HepG2 (cell line): ENCODE results near the gene TMC2. TPM values are rescaled to one million over a fixed set of nuclear protein-coding genes. Genes with fewer than 3 reads are reported as not detected.

ENCODE experiments used
- ASH2L ChIP-seq: fragments of 300-600, 200-600 bp; sonication (generic); IDR thresholded peaks from 2 replicates; pipeline ENCODE4 v1.7.0; 2017; ENCODE audit warnings: low read depth, mild to moderate bottlenecking, moderate library complexity, mixed read lengths, low read length; ENCODE audit not compliant: insufficient read length
- ATF5 ChIP-seq: sonication (generic); formaldehyde crosslinking; IDR thresholded peaks from 2 replicates; pipeline ENCODE4 v1.4.0; 2020; ENCODE audit warnings: mild to moderate bottlenecking, low read depth, missing genetic modification reagents
- CENPX ChIP-seq: sonication (generic); formaldehyde crosslinking; IDR thresholded peaks from 2 replicates; pipeline ENCODE4 v1.9.0; 2021; ENCODE audit warnings: mild to moderate bottlenecking, missing genetic modification reagents, moderate library complexity
- DBP ChIP-seq: sonication (generic); formaldehyde crosslinking; IDR thresholded peaks from 2 replicates; pipeline ENCODE4 v1.4.0; 2020; ENCODE audit warnings: missing genetic modification reagents; ENCODE audit errors: not compliant biosample characterization
- FOXC1 ChIP-seq: sonication (generic); formaldehyde crosslinking; IDR thresholded peaks from 2 replicates; pipeline ENCODE4 v1.8.0; 2022; ENCODE audit warnings: mild to moderate bottlenecking, missing genetic modification reagents, borderline replicate concordance
- FOXP4 ChIP-seq: sonication (generic); formaldehyde crosslinking; IDR thresholded peaks from 2 replicates; pipeline ENCODE4 v1.4.0; 2020; ENCODE audit warnings: missing genetic modification reagents
- KDM3A ChIP-seq: IDR thresholded peaks from 2 replicates; pipeline ENCODE4 v1.6.1; 2018; ENCODE audit warnings: low read depth, missing compliant biosample characterization
- MED13 ChIP-seq: sonication (generic); formaldehyde crosslinking; IDR thresholded peaks from 2 replicates; pipeline ENCODE4 v1.5.0; 2020; ENCODE audit warnings: missing genetic modification reagents
- MLXIP ChIP-seq: sonication (generic); formaldehyde crosslinking; IDR thresholded peaks from 2 replicates; pipeline ENCODE4 v1.9.0; 2021; ENCODE audit warnings: missing genetic modification reagents, borderline replicate concordance
- NKX3-1 ChIP-seq: sonication (generic); formaldehyde crosslinking; IDR thresholded peaks from 2 replicates; pipeline ENCODE4 v1.5.0; 2020; ENCODE audit warnings: missing genetic modification reagents
- ZFP37 ChIP-seq: sonication (generic); formaldehyde crosslinking; IDR thresholded peaks from 2 replicates; pipeline ENCODE4 v1.4.0; 2020; ENCODE audit warnings: missing genetic modification reagents, borderline replicate concordance
- ZFP91 ChIP-seq: sonication (generic); formaldehyde crosslinking; IDR thresholded peaks from 2 replicates; pipeline ENCODE4 v1.9.0; 2022; ENCODE audit warnings: missing genetic modification reagents, mild to moderate bottlenecking, borderline replicate concordance
- ZNF10 ChIP-seq: sonication (generic); formaldehyde crosslinking; IDR thresholded peaks from 2 replicates; pipeline ENCODE4 v1.4.0; 2020; ENCODE audit warnings: mild to moderate bottlenecking, low read depth, missing genetic modification reagents, borderline replicate concordance
- ZNF256 ChIP-seq: sonication (generic); formaldehyde crosslinking; conservative IDR thresholded peaks from 2 replicates; pipeline ENCODE4 v1.4.0; 2020; ENCODE audit warnings: missing genetic modification reagents
- ZNF333 ChIP-seq: sonication (generic); formaldehyde crosslinking; IDR thresholded peaks from 2 replicates; pipeline ENCODE4 v1.4.0; 2020; ENCODE audit warnings: mild to moderate bottlenecking, missing genetic modification reagents, borderline replicate concordance
- ZNF33B ChIP-seq: sonication (generic); formaldehyde crosslinking; IDR thresholded peaks from 2 replicates; pipeline ENCODE4 v1.5.1; 2020; ENCODE audit warnings: mild to moderate bottlenecking, missing genetic modification reagents
- ZNF614 ChIP-seq: IDR thresholded peaks from 2 replicates; pipeline ENCODE4 v1.6.1; 2018; ENCODE audit warnings: missing biosample characterization, missing genetic modification reagents, inconsistent platforms, borderline replicate concordance
- ZNF784 ChIP-seq: sonication (generic); formaldehyde crosslinking; IDR thresholded peaks from 2 replicates; pipeline ENCODE4 v1.5.1; 2020; ENCODE audit warnings: missing genetic modification reagents, mild to moderate bottlenecking, borderline replicate concordance
- polyA plus RNA-seq, 8 experiments: library from polyadenylated mRNA; depleted of rRNA in 3 of 8; stranded (reverse) in 7 of 8; unstranded in 1 of 8; fragments of >200 nt; fragmentation: Illumina TruSeq in 4 of 8; extraction: Trizol in 4 of 8; gene quantifications; 2 replicates each; pipeline versions ENCODE4 v1.2.1 to v1.2.3, GENCODE V29; 2011 to 2016; ENCODE audit warnings: low read depth in 4 of 8, missing spikeins in 1 of 8, mixed read lengths in 1 of 8; ENCODE audit not compliant: insufficient read depth in 1 of 8
- total RNA-seq, 5 experiments: library from RNA; depleted of rRNA; stranded (reverse); fragments of >200 nt; fragmentation: Illumina TruSeq; extraction: Trizol; gene quantifications; 2 replicates each; pipeline ENCODE4 v1.2.3, GENCODE V29; 2016; ENCODE audit warnings: low read depth in 1 of 5

TMC2 gene
- total and polyA plus RNA-seq, 2 of the 13 experiments (the other 11 are each of a cell fraction or from before 2014, with no cell fraction given), result not detected

- TF ChIP-seq ASH2L (peak; percentile 93), FOXC1 (CRISPR knock-in tag) (peak; percentile 91), FOXP4 (CRISPR knock-in tag) (peak; percentile 41; the same call in 1 of the 2 replicates), ZNF256 (peak; percentile 73; the same call in 1 of the 2 replicates), ZNF614 (CRISPR knock-in tag) (0 out of 2 replicates have a peak, but pooled peaks have one; percentile 58), MLXIP (CRISPR knock-in tag) (peak; percentile 35; the same call in 1 of the 2 replicates), ZNF333 (CRISPR knock-in tag) (peak; percentile 94; the same call in 1 of the 2 replicates), KDM3A (CRISPR knock-in tag) (peak; percentile 86), ZNF33B (CRISPR knock-in tag) (peak; percentile 62), ATF5 (peak; percentile 85), CENPX (CRISPR knock-in tag) (no peak), ZNF784 (peak; percentile 99; the same call in 1 of the 2 replicates), DBP (CRISPR knock-in tag) (no peak), ZNF10 (CRISPR knock-in tag) (no peak), MED13 (peak; percentile 41; the same call in 1 of the 2 replicates), ZFP37 (CRISPR knock-in tag) (no peak), ZFP91 (peak; percentile 93), NKX3-1 (peak; percentile 88; the same call in 1 of the 2 replicates)
Measured at GRCh38 chr20:2651772-2652723, 115.7 kb downstream of the TMC2 start, which contains the start of gene NOP56 (continued).
